DOHH2 (cell line): Measurements from ENCODE around the gene NOS1.

Experiments
- H3F3A ChIP-seq: fragments of 200-600 bp; sonication (generic), shearing (Covaris generic); 2 replicates; pipeline ENCODE4 v1.6.0; 2016; ENCODE audit warnings: antibody characterized with exemption, mild to moderate bottlenecking; ENCODE audit not compliant: control insufficient read depth, insufficient read depth
- H3K27ac ChIP-seq: fragments of 200-600 bp; sonication (generic); 2 replicates; pipeline ENCODE4 v1.5.1; 2014; ENCODE audit warnings: low read depth, mild to moderate bottlenecking, low read length, moderate library complexity
- H3K27me3 ChIP-seq: fragments of 200-600 bp; sonication (generic); 2 replicates; pipeline ENCODE4 v1.6.1; 2014; ENCODE audit warnings: mild to moderate bottlenecking, low read length, mixed read lengths; ENCODE audit not compliant: control insufficient read depth
- H3K36me3 ChIP-seq: fragments of 200-600 bp; sonication (generic); 2 replicates; pipeline ENCODE4 v1.6.1; 2014; ENCODE audit warnings: mild to moderate bottlenecking, low read length, moderate library complexity, mixed read lengths; ENCODE audit not compliant: control insufficient read depth
- H3K4me1 ChIP-seq: fragments of 200-600 bp; sonication (generic); 2 replicates; pipeline ENCODE4 v1.6.1; 2014; ENCODE audit warnings: mild to moderate bottlenecking, low read length, mixed read lengths; ENCODE audit not compliant: control insufficient read depth
- H3K4me2 ChIP-seq: fragments of 200-600 bp; sonication (generic); 2 replicates; pipeline ENCODE4 v1.6.0; 2014; ENCODE audit warnings: mild to moderate bottlenecking, low read length, moderate library complexity
- H3K4me3 ChIP-seq: fragments of 200-600 bp; sonication (generic); 2 replicates; pipeline ENCODE4 v1.5.1; 2014; ENCODE audit warnings: mild to moderate bottlenecking, low read length, mixed read lengths
- H3K79me2 ChIP-seq: fragments of 200-600 bp; sonication (generic); 2 replicates; pipeline ENCODE4 v1.6.1; 2014; ENCODE audit warnings: mild to moderate bottlenecking, low read length, mixed read lengths; ENCODE audit not compliant: control insufficient read depth
- H3K9me2 ChIP-seq: fragments of 200-600 bp; sonication (generic); replicated peaks from 2 replicates; pipeline ENCODE4 v1.6.1; 2014; ENCODE audit warnings: mild to moderate bottlenecking, low read length, mixed read lengths; ENCODE audit not compliant: control insufficient read depth
- H3K9me3 ChIP-seq: fragments of 200-600 bp; sonication (generic); 2 replicates; pipeline ENCODE4 v1.6.1; 2014; ENCODE audit warnings: antibody characterized with exemption, low read length, mixed read lengths; ENCODE audit not compliant: control insufficient read depth, insufficient read depth
- H4K20me1 ChIP-seq: fragments of 200-600 bp; sonication (generic); 2 replicates; pipeline ENCODE4 v1.6.0; 2014; ENCODE audit warnings: low read depth, mild to moderate bottlenecking, antibody characterized with exemption, low read length, moderate library complexity; ENCODE audit not compliant: control insufficient read depth, insufficient read depth
- EZH2phosphoT487 ChIP-seq: fragments of 200-600 bp; sonication (generic); IDR thresholded peaks from 2 replicates; pipeline ENCODE4 v1.6.1; 2017; ENCODE audit warnings: borderline replicate concordance, mild to moderate bottlenecking, antibody characterized with exemption, low read length, moderate library complexity, mixed read lengths
- TF ChIP-seq, protein P1 (sequence below): fragments of 200-600 bp; sonication (generic); IDR thresholded peaks from one replicate; pipeline ENCODE4 v1.5.1; 2014; ENCODE audit warnings: antibody characterized with exemption, mild to moderate bottlenecking, low read depth, low read length; ENCODE audit not compliant: poor library complexity, severe bottlenecking

The NOS1 gene

DNA sequence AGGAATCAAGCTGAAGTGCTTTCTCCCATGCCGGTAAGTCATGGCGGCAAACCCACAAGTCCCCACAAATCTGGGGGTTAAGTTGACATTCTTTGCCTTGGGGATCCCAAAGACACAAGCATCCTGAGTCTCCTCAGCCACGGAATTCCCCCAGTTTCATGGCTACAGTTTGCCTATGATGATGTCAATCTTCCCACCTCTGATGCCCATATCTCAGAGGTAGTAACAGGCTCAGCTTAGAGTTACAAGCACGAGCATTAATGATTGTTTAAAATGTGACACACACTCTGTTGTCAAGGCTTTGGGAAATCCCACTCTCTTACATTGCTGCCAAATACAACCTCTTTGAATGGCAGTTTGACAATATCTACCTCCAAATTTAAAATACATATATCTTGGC, 22.3 kb downstream of the NOS1 start:
- Histone ChIP-seq H3F3A (no peaks in the 10 kb centered on the region), H3K36me3 (no peaks in the 10 kb centered on the region)

DNA sequence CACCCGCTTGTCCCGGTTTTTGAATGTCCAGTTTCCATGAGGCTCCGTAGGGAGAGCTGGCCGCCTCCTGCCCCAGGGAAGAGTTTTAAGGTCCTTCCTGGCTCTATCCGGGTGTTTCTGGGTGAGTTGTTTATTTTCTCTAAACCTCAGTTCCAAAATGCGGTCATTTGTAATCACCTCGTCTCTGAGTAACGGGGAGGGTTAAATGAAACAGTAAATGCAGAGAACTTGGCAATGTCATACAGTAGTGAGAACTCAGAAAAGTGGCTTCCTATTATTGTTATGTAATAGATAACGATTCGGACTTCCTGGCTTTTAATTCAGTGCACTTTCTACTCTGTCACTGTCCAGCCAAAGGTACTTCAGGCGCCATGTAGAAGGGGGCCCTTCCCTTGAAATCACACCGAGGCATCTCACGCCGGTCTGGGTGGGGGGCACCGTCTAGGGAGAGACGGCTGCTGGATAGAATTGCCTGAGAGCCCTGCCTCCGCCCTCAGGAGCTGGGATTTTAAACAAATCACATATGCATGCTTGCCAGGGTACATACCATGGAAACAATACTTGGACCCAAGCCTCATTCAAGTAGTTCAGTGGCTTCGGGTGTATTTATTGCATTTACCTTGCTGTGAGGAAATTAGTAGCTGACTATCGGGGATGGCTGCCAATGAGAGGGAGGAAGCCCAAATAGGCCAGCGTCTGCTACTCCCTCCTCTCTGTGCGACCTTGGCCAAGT, 26.4 kb downstream of the NOS1 start:
- no peaks in the 10 kb centered on the region for H3F3A ChIP-seq
- TF ChIP-seq EZH2phosphoT487: no peak
- TF ChIP-seq, protein P1, sequence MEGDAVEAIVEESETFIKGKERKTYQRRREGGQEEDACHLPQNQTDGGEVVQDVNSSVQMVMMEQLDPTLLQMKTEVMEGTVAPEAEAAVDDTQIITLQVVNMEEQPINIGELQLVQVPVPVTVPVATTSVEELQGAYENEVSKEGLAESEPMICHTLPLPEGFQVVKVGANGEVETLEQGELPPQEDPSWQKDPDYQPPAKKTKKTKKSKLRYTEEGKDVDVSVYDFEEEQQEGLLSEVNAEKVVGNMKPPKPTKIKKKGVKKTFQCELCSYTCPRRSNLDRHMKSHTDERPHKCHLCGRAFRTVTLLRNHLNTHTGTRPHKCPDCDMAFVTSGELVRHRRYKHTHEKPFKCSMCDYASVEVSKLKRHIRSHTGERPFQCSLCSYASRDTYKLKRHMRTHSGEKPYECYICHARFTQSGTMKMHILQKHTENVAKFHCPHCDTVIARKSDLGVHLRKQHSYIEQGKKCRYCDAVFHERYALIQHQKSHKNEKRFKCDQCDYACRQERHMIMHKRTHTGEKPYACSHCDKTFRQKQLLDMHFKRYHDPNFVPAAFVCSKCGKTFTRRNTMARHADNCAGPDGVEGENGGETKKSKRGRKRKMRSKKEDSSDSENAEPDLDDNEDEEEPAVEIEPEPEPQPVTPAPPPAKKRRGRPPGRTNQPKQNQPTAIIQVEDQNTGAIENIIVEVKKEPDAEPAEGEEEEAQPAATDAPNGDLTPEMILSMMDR: no peak
- H3K27me3 ChIP-seq: no peaks in the 10 kb centered on the region; the same call in 1 of the 2 replicates
- no peaks in the 10 kb centered on the region for H3K4me1 ChIP-seq
- no peaks in the 10 kb centered on the region for H3K9me3 ChIP-seq
- no peak overlapping the region for H3K4me3 ChIP-seq
- H3K36me3 ChIP-seq: no peaks in the 10 kb centered on the region
- no peak overlapping the region for H3K27ac ChIP-seq
- H3K79me2 ChIP-seq: no peaks in the 10 kb centered on the region
- no peaks in the 10 kb centered on the region for H3K9me2 ChIP-seq
- H3K4me2 ChIP-seq: no peak overlapping the region
- H4K20me1 ChIP-seq: no peaks in the 10 kb centered on the region

More for the DNA sequence above, 22.3 kb downstream of the NOS1 start:
- Histone ChIP-seq H3K4me3 (no peak overlapping the region), H3K4me1 (no peaks in the 10 kb centered on the region), H3K9me3 (no peaks in the 10 kb centered on the region), H3K27ac (no peak overlapping the region), H3K4me2 (no peak overlapping the region), H3K9me2 (no peaks in the 10 kb centered on the region), H3K79me2 (no peaks in the 10 kb centered on the region), H4K20me1 (no peaks in the 10 kb centered on the region), H3K27me3 (no peaks in the 10 kb centered on the region)
- TF ChIP-seq, protein P1: no peak
- no peak for TF ChIP-seq EZH2phosphoT487

DNA sequence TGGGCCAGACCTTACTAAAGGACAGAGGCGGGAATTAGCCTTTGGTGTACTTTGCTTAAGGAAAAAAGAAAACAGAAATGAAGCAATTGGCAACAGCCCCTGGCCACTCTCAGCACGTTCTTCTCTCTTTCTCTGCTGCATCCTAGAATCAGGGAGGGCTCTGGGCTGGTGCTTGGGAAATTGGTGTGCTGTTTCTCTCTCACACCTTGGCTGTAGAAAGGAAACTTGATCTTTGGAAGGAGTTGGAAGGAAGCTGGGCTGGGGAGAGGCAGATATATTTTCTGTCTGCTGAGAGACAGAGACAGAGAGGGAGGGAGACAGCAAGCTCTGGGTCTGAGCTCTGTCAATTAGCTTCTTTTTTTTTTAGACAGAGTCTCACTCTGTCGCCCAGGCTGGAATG, 27.4 kb downstream of the NOS1 start:
- Histone ChIP-seq H3K4me3 (no peak overlapping the region), H3F3A (no peaks in the 10 kb centered on the region), H3K4me1 (no peaks in the 10 kb centered on the region), H3K9me2 (no peaks in the 10 kb centered on the region), H3K27ac (no peak overlapping the region), H3K4me2 (no peak overlapping the region), H3K9me3 (no peaks in the 10 kb centered on the region), H3K27me3 (no peaks in the 10 kb centered on the region; the same call in 1 of the 2 replicates), H3K36me3 (no peaks in the 10 kb centered on the region), H3K79me2 (no peaks in the 10 kb centered on the region), H4K20me1 (no peaks in the 10 kb centered on the region)
- TF ChIP-seq, protein P1: no peak
- no peak for TF ChIP-seq EZH2phosphoT487
